Head of caudate nucleus (tissue), 42 donors: ENCODE results near the gene TFDP2.
"Not testable (repeated sequence)": the region's sequence is repeated elsewhere in the genome, so short reads cannot be mapped to it uniquely, and the experiment has no call there.

Source experiments
- DNase-seq, 42 donors: peaks; one replicate each; pipeline versions ENCODE4 v3.0.0 to v3.0.0-alpha.2; 2020 to 2021; ENCODE audit warnings: mixed read lengths in 7 of 42
- intact Hi-C: fragments of 100-400 bp; cut with DNase I; formaldehyde crosslinking; loops from one replicate; pipeline ENCODE4 v1.15.0; 2022

Gene TFDP2, protein sequence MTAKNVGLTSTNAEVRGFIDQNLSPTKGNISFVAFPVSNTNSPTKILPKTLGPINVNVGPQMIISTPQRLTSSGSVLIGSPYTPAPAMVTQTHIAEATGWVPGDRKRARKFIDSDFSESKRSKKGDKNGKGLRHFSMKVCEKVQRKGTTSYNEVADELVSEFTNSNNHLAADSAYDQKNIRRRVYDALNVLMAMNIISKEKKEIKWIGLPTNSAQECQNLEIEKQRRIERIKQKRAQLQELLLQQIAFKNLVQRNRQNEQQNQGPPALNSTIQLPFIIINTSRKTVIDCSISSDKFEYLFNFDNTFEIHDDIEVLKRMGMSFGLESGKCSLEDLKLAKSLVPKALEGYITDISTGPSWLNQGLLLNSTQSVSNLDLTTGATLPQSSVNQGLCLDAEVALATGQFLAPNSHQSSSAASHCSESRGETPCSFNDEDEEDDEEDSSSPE

GRCh38 chr3:142148792-142149672 lies at the start of gene TFDP2:
Gene TFDP2 (minus strand): TSS chr3:142149544. CDS start chr3:142101749, 47,795 bp downstream.
- intact Hi-C loops = no loop called here
- DNase-seq = peak; percentile 86 to 97 (median 95)

DNA sequence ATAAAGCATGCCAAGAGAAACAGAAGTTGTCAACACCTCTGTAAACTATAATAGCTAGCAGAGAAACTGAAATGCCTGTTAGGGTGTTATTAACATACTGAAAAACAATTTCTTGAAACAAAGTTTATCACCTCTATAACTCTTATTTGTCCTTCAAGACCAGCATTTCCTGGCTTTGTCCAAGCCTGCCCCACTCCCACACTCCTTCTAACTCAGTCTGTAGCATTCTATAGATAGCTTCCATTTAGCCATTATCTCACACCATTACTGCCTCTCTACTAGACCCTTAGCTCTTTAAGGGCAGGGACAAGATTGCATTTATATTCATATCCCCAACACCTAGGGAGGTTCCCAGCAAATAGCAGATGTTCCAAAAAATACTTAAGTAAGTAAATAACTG lies 39.5 kb upstream of the TFDP2 start:
- no peak for DNase-seq
- intact Hi-C loops = no loop called here

DNA sequence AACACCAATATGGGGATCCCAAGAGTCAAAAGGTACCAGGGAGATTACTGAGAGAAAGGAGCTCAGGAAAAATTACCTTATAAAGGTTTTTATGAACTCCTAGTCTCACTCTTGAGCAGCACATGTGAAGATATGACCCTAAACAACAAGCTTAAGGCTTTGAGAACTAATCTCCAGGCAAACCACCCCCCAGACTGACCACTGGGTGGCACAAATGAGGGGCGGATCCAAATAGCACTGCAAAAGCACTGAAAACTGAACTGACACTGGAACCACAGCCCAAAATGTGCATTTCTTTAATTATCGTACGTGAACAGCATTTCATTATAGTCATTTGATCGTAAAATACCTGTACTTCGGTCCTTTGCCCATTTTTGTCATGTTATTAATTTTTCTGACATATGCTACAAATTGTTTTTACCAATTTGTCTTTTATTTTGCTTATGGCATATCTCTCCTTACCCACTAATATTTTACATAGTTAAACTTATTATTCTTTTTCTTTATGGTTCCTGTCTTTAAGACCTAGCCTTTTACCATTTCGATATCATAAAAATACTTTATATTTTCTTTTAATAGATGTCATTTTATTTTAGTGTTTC lies 31.5 kb upstream of the TFDP2 start:
- intact Hi-C loops = no loop called here
- peak in 27 of 42 donors; percentile 7 to 75 (median 24) for DNase-seq

DNA sequence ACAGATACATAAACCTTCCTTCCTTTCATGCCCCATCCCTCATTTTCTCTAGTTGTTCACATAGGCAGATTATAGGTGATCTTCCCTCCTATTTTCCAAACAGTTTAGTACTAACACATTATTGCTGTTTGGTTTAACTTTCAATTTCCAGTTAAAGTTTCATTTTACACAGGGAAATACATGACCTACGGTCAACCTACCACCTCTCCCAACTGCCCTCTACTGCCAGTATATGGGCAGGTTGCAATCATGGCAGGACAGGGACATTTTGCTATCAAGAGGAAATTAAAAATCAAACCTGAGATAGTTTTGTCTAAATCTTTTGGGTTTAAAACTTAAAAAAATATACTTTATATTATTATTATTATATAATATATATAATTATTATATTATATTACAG lies 26.1 kb upstream of the TFDP2 start:
- intact Hi-C loops = no loop called here
- no peak for DNase-seq

GRCh38 chr3:142174559-142174958 lies 25.2 kb upstream of the TFDP2 start:
- intact Hi-C loops = no loop called here
- DNase-seq = no peak

GRCh38 chr3:142168514-142168913 lies 19.2 kb upstream of the TFDP2 start:
- intact Hi-C loops = no loop called here
- DNase-seq = no peak

- no peak for DNase-seq
- intact Hi-C loops = no loop called here
Measured at GRCh38 chr3:142165194-142165593, 15.8 kb upstream of the TFDP2 start.

DNA sequence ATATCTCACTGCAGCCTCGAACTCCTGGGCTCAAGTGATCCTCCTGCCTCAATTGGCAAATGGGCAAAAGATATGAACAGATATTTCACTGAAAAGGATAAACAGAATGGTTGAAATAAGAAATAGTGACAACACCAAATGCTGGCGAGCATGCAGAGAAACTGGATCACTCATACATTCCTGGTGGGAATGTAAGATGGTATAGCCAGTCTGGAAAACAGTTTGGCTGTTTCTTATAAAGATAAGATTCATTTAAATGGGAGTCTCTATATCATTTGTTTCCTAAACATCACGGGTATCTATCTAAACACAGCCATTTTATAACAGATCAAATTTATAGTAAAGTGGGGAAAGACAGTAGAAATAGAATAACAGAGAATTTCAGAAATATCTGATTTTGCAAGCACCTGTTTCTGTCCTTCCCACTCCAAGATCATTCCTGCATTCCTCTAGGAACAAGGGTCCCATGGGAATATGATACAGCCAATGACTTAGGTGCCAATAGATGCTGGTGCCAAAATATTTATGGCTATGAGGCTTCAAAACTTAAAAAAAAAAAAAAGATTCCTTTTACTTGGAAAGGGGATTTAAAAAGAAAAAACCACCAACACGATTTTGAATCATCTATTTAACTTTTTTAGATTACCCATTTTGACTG lies 9.9 kb upstream of the TFDP2 start:
- intact Hi-C loops = loop anchor here (10.0 kb wide), 1 partner anchor 66 kb away; the partner anchor contains the start of gene GK5
- no peak for DNase-seq

DNA sequence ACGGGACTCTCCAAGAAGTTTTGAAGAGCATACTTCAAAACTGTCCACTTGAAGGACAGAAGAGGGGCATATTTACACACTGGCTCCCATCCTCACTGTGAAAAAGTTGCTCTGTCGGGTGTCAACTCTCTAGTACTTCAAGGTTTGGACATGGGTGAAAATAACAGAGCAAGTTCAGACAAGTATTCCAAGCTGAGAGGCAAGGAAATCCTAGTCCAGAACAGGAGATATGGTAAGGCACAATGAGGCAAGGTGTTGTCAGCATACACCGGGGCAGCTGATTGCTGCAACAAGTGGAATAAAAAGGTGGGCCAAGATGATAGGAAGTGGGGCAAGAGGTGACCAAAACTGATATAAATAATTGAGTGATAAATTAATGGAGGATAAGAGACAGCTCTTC lies 4.8 kb upstream of the TFDP2 start:
- no peak for DNase-seq
- intact Hi-C loops = loop anchor here (10.0 kb wide), 1 partner anchor 71 kb away; the partner anchor contains the start of gene GK5

- intact Hi-C loops = loop anchor here (10.0 kb wide), 1 partner anchor 72 kb away; the partner anchor contains the start of gene GK5
- no peak for DNase-seq
Measured at GRCh38 chr3:142152384-142152783, 3.0 kb upstream of the TFDP2 start.

DNA sequence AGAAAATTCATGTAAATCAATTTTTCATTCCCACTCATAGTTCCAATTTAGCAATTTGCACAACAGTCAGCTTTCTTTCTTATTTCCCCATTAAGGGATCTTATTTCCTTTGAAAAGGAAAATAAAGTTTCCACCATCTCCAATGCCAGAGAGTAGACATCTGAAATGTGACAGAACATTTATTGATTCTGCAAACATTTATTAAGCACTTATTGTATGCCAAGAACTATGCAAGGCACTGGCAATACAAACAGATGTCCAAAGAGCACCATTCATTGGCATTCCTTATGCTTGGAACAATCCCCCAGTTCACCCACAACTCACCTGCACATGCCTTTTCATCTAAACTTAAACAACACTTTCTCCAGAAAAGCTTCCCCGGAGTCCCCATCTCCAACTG lies 2.5 kb upstream of the TFDP2 start:
- intact Hi-C loops = loop anchor here (10.0 kb wide), 1 partner anchor 73 kb away; the partner anchor contains the start of gene GK5

GRCh38 chr3:142151240-142151639 lies 1.9 kb upstream of the TFDP2 start:
- intact Hi-C loops = loop anchor here (10.0 kb wide), 1 partner anchor 74 kb away; the partner anchor contains the start of gene GK5
- DNase-seq = no peak

More for the DNA sequence above, 2.5 kb upstream of the TFDP2 start:
- DNase-seq = no peak

DNA sequence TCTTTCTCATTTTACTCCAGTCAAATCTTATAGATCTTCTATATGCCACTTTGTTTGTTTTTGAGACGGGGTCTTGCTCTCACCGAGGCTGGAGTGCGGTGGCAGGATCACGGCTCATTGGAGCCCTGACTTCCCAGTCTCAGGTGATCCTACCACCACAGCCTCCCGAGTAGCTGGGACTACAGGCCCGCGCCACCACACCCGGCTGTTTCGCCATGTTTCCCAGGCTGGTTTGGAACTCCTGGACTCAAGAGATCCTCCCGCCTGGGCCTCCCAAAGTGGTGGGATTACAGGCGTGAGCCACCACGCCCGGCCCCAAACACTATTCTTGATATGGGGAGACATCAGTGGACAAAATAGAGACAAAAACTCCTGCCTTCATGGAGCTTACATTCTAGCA lies 927 bp upstream of the TFDP2 start:
- intact Hi-C loops = loop anchor here (10.0 kb wide), 1 partner anchor 75 kb away; the partner anchor contains the start of gene GK5
- no peak for DNase-seq

GRCh38 chr3:142149673-142149992 lies 289 bp upstream of the TFDP2 start:
- intact Hi-C loops = no loop called here
- no peak for DNase-seq

DNA sequence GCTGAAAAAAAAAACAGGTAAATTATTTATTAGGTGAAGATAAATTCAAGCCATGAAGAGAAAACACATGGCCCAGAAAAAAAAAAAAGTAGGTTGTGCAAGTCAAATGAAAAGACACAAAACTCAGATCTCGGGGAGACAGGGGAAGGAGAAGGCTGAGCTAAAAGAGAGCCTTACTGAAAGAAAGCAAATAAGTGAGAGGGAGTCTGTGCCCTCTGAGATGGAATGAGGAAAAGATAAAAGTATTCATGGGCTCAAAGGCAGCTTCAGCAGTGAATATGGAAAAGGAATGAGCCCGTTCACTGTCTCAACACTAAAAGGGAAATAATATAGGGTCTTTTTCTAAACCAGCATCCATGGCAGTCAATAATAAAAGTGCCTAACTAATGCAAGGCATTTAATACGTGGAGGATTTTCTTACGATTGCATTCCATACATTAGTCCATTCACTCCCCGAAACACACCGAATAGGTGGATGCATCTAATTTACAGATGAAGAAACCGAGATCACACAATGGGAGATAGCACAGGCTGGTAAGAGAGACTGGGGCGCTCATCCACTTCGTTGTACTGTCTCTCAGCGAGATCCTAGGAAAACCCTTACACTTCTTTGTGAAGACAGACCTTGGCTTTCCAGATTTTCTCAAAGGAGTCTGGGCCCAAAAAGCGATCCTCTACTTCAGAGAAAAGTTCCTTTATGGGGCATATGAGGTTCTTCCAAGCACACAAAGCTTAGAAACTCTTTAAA lies 1.1 kb downstream of the TFDP2 start:
- peak in 2 of 42 donors; percentile 5 to 12 for DNase-seq
- intact Hi-C loops = no loop called here

GRCh38 chr3:142144587-142144986 lies 4.8 kb downstream of the TFDP2 start:
- intact Hi-C loops, DNase-seq: not testable (repeated sequence)

GRCh38 chr3:142140608-142141285 lies 8.6 kb downstream of the TFDP2 start:
- intact Hi-C loops, DNase-seq: not testable (repeated sequence)

DNA sequence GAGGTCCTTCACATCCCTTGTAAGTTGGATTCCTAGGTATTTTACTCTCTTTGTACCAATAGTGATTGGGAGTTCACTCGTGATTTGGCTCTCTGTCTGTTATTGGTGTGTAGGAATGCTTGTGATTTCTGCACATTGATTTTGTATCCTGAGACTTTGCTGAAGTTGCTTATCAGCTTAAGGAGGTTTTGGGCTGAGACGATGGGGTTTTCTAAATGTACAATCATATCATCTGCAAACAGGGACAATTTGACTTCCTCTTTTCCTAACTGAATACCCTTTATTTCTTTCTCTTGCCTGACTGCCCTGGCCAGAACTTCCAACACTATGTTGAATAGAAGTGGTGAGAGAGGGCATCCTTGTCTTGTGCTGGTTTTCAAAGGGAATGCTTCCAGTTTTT lies 12.3 kb downstream of the TFDP2 start:
- DNase-seq, intact Hi-C loops: not testable (repeated sequence)
